Fibroblast of the conjunctiva (primary cell): ENCODE measurements around the gene PKP1.

Experiments
- DNase-seq: peaks from one replicate; pipeline ENCODE4 v3.0.0-alpha.2; 2010; ENCODE audit warnings: low read depth

Gene PKP1

GRCh38 chr1:201328576-201328975 lies 45.3 kb downstream of the PKP1 start:
- DNase-seq, result no peak

GRCh38 chr1:201329286-201329685 lies 46.0 kb downstream of the PKP1 start:
- DNase-seq, result no peak

GRCh38 chr1:201329801-201330200 lies 46.5 kb downstream of the PKP1 start:
- no peak for DNase-seq

GRCh38 chr1:201330541-201330940 lies 47.2 kb downstream of the PKP1 start:
- no peak for DNase-seq

- DNase-seq, result no peak
Observed at GRCh38 chr1:201331166-201331565, 47.9 kb downstream of the PKP1 start.

- no peak for DNase-seq
Observed at GRCh38 chr1:201332021-201332420, 48.7 kb downstream of the PKP1 start.

- no peak for DNase-seq
Observed at GRCh38 chr1:201332616-201333335, 49.5 kb downstream of the PKP1 start.

GRCh38 chr1:201334325-201335173 lies 51.2 kb downstream of the PKP1 start:
- DNase-seq, result no peak

- DNase-seq, result no peak
Observed at GRCh38 chr1:201335174-201335870, 52.0 kb downstream of the PKP1 start.

- no peak for DNase-seq
Observed at GRCh38 chr1:201335901-201336300, 52.6 kb downstream of the PKP1 start.

GRCh38 chr1:201336711-201337450 lies 53.6 kb downstream of the PKP1 start:
- no peak for DNase-seq

GRCh38 chr1:201341377-201341776 lies 58.1 kb downstream of the PKP1 start:
- no peak for DNase-seq

- DNase-seq, result no peak
Observed at GRCh38 chr1:201344206-201345080, 61.1 kb downstream of the PKP1 start.

GRCh38 chr1:201345081-201345355 lies 61.7 kb downstream of the PKP1 start:
- no peak for DNase-seq

- peak; percentile 29 for DNase-seq
Observed at GRCh38 chr1:201346337-201346939, 63.1 kb downstream of the PKP1 start.

- no peak for DNase-seq
Observed at GRCh38 chr1:201346987-201347386, 63.7 kb downstream of the PKP1 start.

- no peak for DNase-seq
Observed at GRCh38 chr1:201347498-201348210, 64.3 kb downstream of the PKP1 start.

GRCh38 chr1:201348211-201348566 lies 64.9 kb downstream of the PKP1 start:
- DNase-seq, result peak; percentile 30

GRCh38 chr1:201349092-201349491 lies 65.8 kb downstream of the PKP1 start:
- no peak for DNase-seq

GRCh38 chr1:201350361-201350725 lies 67.0 kb downstream of the PKP1 start:
- DNase-seq, result no peak
